HG02884 (cell line): ENCODE data around the gene SIN3A.
"Not testable (repeated sequence)": the region's sequence is repeated elsewhere in the genome, so short reads cannot be mapped to it uniquely, and the experiment has no call there.

ENCODE experiments used
- ATAC-seq: cut with Tn5 transposase; IDR thresholded peaks from one replicate; pipeline ENCODE4 v1.9.1; 2021; ENCODE audit warnings: mild to moderate bottlenecking, moderate library complexity; ENCODE audit not compliant: unreplicated experiment

The SIN3A gene

GRCh38 chr15:75383986-75384385 lies 67.5 kb downstream of the SIN3A start:
- ATAC-seq, result not testable (repeated sequence)

GRCh38 chr15:75380773-75381172 lies 70.7 kb downstream of the SIN3A start:
- ATAC-seq, result no peak

- no peak for ATAC-seq
Measured at GRCh38 chr15:75371901-75372688, 79.4 kb downstream of the SIN3A start.

- no peak for ATAC-seq
Measured at GRCh38 chr15:75371486-75371885, 80.0 kb downstream of the SIN3A start.

- ATAC-seq, result no peak
Measured at GRCh38 chr15:75369897-75370581, 81.5 kb downstream of the SIN3A start.

- no peak for ATAC-seq
Measured at GRCh38 chr15:75368689-75369239, 82.7 kb downstream of the SIN3A start.

- peak; percentile 82 for ATAC-seq
Measured at GRCh38 chr15:75367913-75368688, 83.4 kb downstream of the SIN3A start, which contains the start of gene MAN2C1. MAN2C1 (minus strand) TSS chr15:75368607; CDS start chr15:75368583, 24 bp downstream.

- ATAC-seq, result no peak
Measured at GRCh38 chr15:75367406-75367912, 84.0 kb downstream of the SIN3A start.

- ATAC-seq, result no peak
Measured at GRCh38 chr15:75367006-75367405, 84.5 kb downstream of the SIN3A start.

- no peak for ATAC-seq
Measured at GRCh38 chr15:75366163-75366562, 85.3 kb downstream of the SIN3A start.

GRCh38 chr15:75364881-75365280 lies 86.6 kb downstream of the SIN3A start:
- ATAC-seq, result no peak

- no peak for ATAC-seq
Measured at GRCh38 chr15:75363786-75364185, 87.7 kb downstream of the SIN3A start.

GRCh38 chr15:75362642-75363249 lies 88.7 kb downstream of the SIN3A start:
- ATAC-seq, result no peak

GRCh38 chr15:75361989-75362641 lies 89.4 kb downstream of the SIN3A start:
- ATAC-seq, result no peak

GRCh38 chr15:75361361-75361988 lies 90.0 kb downstream of the SIN3A start:
- ATAC-seq, result no peak

- ATAC-seq, result no peak
Measured at GRCh38 chr15:75360856-75361255, 90.6 kb downstream of the SIN3A start.

GRCh38 chr15:75360391-75360790 lies 91.1 kb downstream of the SIN3A start:
- no peak for ATAC-seq

GRCh38 chr15:75359537-75360250 lies 91.8 kb downstream of the SIN3A start:
- no peak for ATAC-seq
